CD4-positive, alpha-beta T cell treated with Interferon alpha-2 for 1 hour (primary cell): ENCODE measurements around the gene TMEM109.

Source experiments
- DNase-seq, 2 donors: peaks; one replicate each; pipeline ENCODE4 v3.0.0-alpha.2; 2020 to 2022

TMEM109 gene, protein sequence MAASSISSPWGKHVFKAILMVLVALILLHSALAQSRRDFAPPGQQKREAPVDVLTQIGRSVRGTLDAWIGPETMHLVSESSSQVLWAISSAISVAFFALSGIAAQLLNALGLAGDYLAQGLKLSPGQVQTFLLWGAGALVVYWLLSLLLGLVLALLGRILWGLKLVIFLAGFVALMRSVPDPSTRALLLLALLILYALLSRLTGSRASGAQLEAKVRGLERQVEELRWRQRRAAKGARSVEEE

DNA sequence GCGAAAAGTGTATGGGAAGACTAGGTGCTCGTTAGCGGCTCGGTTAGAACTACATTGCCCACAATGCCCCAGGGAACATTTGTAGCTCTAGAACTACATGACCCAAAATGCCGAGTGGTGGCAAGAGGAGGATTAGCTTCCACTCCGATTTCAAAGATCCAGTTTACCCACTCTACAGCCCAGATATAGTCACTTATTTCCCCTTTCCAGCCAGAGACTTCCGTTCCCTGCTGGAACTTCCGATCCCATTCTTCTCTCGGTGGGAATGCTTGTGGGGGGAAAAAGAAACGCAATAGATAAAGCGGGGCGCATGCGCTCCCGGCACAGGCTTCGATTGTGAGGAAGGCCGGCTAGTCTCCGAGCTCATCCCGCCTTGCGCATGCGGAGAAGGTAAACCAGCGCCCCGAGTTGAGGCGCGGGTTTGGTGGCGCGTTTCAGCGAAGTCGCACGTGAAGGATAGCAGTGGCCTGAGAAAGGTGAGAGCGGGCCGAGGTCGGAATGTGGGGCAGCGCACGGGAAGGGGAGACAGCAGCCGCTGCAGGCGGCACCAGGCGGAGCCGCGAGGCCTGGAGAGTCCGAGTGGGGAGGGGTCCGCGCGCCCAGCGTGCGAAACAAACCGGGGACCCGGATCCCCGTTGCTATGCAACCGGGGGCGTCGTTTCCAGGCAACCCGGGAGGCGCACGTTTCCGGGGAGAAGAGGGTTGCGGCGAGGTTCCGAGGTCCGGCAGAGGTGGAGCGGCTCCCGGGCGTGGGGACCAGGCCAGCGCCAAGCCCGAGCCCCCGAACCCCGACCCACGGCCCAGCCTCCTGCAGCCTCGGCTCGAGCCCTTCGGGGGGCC, at the start of gene TMEM109:
Gene TMEM109 (plus strand): TSS at position 366 of the 840 bp plus-strand sequence. CDS start 5,536 bp downstream, outside the sequence.
- peak; percentile 89 to 91 for DNase-seq

DNA sequence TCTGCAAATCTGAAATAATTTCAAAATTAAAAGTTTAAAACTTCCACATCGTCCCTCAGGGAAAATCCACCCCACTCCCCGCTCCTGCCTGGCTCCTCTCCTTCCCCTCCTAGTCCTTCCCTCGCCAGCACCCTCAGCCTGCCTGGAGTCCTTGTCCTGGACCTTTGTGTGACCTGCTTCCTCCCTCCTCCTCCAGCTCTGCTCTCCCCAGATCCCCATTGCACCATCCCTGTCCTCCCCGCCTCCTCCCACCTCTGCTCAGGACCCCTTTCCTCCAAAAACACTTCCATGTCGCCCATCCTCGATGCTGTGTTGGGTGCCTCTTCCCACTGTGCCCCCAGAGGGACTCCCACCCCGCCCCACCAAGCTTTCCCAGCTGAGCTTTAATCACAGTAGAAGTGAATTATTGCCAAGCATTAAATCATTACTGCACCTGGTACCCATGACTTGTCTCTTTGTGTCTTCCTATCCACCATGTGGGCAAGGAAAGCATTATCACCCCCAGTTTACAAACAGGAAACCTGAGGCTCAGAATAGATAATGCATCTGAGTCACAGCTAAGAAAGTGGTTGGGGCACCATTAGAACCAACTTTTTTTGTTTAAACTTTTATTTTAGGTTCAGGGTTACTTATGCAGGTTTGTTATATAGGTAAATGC, 49.0 kb upstream of the TMEM109 start:
- DNase-seq = no peak

DNA sequence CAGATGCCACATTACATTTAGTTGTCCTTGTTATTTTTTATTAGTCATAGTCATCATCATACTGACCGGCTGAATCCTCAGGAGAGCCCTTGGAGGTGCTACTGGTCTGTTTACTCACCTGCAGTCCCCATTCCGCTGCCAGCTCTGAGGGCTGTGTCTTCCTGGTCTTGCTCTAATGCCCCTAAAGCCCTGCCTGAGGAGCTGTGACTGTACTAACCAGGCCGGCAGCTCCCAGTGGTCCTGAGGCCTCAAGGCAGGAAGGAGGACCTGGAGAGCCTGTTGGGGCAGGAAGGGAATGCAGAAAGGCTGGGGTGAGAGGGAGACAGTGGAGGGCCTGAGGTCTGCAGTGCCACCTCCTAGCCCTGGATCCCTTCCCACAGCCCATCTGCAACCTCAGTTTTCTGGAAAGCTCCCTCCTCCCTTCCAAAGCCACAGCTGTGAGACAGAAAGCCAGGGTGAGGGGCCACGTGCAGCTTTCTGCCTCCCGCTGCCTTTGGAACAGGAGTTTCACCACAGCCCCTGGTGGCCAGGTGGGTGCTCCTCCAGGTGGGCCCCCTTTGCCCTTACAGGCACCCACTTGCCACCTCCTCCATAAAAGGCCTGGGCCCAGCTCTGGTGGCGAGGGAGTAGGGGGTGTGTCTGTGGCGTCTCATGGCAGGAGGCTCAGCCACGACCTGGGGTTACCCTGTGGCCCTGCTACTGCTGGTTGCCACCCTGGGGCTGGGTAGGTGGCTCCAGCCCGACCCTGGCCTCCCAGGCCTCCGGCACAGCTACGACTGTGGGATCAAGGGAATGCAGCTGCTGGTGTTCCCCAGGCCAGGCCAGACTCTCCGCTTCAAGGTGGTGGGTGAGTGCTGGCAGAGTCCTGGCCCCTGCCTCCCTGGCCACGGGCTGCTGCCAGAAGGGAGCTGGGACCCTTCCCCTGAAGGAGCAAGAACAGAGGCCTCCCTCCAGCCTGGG, 46.8 kb upstream of the TMEM109 start, which contains the start of gene ZP1:
Gene ZP1 (plus strand): TSS at position 632 of the 960 bp plus-strand sequence. CDS start 20 bp downstream, at position 652.
- no peak for DNase-seq

DNA sequence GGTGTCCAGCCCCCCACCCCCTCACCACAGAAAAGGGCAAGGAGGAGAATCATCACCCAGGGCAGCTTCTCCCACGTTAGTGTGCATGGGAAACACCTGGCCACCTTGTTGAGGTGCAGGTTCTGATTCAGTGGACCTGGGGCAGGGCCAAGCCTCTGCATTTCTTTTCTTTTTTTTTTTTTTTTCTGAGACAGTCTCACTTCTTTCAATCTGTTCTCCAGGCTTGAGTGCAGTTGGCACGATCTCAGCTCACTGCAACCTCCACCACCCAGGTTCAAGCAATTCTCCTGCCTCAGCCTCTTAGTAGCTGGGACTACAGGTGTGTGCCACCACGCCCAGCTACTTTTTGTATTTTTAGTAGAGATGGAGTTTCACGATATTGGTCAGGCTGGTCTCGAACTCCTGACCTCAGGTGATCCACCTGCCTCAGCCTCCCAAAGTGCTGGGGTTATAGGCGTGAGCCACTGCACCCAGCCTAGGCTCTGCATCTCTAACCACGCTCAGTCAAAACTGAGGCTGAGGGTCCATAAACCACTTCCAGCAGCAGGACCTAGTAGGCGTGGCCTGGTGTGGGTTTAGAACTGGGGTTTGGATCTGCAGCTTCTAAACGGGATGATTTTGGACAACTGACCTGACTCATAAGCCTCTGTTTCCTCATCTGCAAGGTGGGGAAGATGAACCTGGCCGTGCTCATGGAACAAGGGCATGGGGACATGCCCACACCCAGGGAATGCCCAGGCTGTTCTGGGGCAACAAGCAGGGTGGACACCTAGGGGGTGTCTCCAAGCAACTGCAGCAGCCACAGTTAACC, 45.9 kb upstream of the TMEM109 start:
- no peak for DNase-seq

DNA sequence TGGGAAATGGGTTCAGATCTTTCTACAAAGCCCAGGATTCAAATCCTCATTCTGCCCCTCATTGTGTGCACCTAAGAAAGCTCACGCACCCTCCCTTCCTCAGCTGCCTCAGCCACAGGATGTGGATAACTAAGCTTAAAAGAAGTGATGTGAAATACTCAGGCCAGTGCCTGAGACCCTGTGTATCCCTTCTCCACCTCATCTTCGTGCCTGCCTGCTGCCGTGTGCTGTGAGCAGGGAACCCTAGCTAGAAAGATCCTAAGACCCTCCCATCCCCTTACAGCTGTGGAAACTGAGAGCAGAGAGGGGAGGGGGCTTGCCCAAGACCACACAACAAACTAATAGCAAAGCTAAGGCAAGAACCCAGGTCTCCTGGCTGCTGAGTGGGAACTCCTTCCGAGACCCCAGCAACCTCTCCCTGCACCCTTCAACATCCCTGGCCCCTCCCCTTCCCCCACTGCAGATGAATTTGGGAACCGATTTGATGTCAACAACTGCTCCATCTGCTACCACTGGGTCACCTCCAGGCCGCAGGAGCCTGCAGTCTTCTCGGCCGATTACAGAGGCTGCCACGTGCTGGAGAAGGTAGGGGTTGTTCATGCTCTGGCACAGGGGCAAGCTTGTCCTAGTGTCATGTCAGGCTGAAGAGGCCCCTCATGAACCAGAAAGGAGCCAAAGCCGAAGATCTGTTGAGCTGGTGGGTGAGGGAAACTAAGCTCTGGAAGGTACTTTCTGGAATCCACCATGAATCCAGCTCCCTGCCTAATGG, 45.1 kb upstream of the TMEM109 start:
- no peak for DNase-seq

DNA sequence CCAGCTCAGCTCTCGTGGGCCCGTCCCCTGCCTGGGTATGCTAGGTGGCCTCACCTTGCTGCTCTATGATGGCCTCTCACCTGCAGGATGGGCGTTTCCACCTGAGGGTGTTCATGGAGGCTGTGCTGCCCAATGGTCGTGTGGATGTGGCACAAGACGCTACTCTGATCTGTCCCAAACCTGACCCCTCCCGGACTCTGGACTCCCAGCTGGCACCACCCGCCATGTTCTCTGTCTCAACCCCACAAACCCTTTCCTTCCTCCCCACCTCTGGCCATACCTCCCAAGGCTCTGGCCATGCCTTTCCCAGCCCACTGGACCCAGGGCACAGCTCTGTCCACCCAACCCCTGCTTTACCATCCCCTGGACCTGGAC, 44.5 kb upstream of the TMEM109 start:
- no peak for DNase-seq

DNA sequence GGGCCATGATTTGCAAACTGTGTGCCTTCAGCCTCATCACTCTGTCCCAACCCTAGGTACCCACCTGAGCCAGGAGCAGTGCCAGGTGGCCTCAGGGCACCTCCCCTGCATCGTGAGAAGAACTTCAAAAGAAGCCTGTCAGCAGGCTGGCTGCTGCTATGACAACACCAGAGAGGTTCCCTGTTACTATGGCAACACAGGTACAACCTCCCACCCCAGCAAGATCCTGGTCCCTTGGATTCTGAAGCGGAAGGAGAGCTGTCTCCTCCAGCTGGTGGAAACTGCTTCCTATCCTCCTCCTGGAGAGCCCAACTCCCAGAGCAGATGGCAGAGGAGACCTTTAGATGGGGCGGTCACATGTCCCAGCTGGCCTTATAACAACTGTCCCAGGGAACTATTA, 43.7 kb upstream of the TMEM109 start:
- DNase-seq = peak in 1 of 2 donors; percentile 25

DNA sequence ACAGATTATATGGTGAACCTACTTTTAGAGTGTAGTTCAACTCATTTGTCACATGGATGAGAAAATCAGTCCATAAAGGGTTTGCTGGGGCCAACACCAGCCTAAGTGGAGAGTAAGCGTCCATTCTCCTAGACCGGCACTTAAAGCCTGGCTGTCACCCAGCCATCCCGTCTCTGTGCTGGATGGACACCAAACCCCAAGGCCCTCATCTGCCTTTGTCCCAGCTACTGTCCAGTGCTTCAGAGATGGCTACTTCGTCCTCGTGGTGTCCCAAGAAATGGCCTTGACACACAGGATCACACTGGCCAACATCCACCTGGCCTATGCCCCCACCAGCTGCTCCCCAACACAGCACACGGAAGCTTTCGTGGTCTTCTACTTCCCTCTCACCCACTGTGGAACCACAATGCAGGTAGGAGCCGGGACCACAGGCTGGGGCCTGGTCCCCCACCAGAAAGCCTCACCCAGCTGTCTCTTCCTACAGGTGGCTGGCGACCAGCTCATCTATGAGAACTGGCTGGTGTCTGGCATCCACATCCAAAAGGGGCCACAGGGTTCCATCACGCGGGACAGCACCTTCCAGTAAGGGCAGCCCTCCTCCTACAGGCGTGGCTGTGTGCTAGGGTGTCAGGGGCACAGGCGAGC, 43.1 kb upstream of the TMEM109 start:
- DNase-seq = no peak

DNA sequence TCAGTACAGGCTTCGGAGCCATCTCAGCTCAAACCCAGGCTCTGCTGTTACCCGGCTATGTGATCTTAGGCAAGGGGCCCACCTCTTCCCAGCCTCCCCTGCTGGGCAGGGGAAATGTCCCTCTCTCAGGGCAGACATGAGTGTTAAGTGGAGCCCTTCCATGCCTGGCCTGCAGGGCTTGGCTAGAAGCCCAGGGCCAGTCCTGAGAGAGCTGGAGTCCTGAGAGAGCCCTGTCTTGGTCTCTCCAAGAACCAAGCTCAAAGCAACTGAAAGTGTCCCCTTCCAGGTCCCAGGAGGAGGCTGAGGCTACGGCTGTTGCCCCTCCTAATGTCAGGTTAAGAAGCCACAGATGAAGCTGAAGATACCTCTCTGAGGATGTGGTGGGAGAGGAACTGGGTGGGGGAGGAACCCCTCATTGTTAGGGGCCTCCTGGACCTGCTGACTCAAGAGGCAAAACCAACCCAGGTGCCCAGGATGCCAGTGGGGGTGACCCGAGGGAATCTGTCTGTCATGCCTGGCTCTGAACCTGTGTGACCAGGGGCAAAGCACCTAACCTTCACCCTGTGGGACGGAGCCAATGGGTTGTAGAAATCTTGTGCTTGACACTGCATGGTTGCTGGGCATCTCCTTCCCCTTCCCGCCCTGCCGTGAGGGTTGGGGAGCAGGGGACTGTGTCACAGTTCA, 42.4 kb upstream of the TMEM109 start:
- peak in 1 of 2 donors; percentile 11 for DNase-seq

DNA sequence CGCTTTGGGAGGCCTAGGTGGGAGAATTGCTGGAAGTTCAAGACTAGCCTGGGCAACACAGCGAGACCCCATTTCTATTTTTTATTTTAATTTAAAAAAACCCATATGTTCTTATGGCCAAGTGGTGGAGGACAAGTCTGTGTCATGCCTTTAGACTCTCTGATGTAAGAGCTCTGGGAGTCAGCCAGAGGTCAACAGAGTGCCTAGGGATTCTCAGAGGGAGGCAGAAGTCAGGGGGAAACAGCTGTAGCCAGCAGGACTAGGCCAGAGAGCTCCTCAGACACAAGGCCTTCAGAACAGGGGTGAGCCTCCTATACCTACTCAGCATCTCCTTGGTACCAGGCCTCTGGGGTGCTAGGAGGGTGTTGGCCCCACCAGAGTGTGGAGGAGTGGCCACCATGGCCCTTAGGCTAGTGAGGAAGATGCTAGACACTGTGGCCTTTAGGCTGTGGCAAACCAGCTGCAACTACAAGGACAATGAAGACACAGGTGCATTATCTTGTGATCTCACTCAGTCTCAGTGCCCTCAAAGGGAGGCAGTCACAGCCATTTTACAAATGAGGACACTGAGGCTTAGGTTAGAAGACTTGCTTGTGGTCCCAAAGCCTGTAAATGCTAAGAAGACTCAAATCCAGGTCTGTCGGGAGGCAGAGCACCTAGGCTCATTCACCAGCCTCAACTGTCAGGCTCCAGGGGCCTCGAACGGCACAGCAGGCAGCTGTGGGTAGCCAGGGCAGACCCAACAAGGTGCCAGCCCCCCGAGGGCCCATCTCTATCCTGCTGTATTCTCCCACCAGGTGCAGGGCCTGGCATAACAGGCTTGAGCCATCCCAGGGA, 41.6 kb upstream of the TMEM109 start:
- no peak for DNase-seq

DNA sequence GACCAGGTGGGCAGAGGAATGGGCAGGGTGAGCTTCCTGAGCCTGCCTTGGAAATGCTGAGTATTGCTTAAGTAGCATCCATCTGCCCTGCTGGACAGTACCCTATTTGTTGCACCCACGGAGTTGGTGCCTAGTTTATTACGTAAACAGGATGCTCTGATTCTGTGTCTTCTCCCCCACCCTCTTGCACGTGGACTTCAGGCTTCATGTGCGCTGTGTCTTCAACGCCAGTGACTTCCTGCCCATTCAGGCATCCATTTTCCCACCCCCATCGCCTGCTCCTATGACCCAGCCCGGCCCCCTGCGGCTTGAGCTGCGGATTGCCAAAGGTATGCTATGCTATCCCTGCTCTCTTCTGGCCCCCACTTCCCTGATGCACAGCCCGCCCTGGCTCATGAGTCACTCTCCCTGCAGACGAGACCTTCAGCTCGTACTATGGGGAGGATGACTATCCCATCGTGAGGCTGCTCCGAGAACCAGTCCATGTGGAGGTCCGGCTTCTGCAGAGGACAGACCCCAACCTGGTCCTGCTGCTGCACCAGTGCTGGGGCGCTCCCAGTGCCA, 40.9 kb upstream of the TMEM109 start:
- no peak for DNase-seq

DNA sequence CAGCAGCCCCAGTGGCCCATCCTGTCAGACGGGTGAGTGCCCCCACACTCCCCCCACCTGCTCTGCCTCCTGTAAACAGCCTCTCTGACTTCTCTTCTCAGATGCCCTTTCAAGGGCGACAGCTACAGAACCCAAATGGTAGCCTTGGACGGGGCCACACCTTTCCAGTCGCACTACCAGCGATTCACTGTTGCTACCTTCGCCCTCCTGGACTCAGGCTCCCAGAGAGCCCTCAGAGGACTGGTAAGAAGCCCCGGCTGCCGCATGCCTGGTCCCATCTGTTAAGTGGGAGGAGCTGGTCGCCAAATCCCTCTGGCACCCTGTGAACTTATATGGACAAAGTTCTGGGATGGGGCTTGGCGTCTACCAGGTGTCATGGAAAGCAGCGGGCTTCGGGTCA, 40.4 kb upstream of the TMEM109 start:
- no peak for DNase-seq

DNA sequence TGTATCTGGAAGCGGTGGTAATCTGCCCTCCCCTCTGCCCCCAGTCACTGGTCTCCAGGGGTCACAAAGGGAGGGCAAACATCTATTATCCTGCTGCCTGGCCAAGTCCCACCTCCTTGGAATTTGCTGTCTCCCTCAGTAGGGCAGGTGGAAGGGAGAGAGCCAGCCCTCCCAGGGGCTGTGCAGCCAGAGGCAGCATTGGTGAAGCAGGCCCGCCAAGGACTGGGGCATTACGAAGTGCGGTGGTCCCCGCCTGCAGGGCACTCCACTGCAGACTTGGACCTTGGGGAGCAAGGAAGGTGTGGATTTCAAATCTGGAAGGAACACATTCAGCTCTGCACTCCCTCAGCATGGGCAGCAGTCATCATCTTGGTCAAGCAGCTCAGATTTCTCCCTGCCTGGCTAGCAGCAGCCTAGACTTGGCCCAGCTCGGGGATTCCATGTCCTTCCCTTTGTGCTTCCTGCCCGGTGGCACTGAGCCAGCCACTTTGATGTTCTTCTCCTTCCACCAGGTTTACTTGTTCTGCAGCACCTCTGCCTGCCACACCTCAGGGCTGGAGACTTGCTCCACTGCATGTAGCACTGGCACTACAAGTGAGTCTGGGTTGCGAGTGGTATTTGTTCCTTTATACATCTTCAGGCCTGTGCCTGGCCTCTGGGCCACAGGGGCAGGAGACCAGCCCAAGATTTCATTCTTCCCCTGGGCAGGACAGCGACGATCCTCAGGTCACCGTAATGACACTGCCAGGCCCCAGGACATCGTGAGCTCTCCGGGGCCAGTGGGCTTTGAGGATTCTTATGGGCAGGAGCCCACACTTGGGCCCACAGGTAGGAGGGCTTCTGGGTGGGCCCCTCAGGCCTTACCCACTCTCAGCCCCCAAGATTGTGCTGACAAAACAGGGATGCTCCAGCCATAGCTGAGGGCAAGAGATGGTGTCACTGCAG, 39.3 kb upstream of the TMEM109 start:
- DNase-seq = no peak

DNA sequence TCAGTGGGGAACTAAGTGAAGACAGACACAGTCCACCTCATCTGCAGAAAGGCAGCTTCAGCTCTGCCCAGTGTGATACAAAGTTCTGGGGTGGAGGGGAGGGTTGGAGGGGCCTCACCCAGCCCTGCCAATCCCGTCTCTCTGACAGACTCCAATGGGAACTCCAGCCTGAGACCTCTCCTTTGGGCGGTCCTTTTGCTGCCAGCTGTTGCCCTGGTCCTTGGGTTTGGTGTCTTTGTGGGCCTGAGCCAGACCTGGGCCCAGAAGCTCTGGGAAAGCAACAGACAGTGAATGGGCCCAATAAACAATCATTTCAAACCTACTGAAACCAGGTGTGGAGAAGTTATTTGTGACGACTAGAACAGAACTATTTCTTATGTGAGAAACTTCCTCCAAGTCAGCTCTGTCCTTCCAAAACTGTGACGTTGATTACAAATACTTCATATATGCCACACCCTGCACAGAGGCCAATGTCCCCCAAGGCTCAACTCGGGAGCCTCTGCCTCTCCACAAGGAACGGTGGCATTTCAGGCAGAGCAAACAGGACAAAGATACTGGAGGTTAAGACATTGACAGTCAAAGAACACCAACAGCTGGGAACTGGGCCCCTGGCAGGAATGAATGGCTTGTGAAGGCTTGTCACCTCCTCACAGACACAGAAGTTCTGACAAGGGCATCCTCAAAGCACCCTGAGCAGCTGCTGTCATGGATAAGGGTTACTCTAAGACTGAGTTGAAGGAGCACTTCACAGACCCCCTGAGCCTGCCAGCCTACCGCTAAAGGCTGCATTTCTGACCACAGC, 38.4 kb upstream of the TMEM109 start:
- no peak for DNase-seq

DNA sequence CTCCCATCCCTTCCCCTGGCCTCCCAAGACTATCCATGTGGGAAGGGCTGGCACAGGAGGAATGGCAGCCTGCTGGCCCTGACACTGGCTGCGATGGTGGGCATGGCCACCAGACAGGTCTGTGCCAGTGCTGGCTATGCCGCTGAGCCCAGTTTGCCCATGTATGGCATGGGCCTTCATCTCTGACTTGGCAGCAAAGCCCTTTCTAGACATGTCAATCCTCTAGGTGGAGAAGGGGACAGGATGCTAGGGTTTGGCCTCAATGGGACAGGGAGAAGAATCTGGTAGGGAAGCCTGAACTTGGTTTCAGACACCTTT, 37.8 kb upstream of the TMEM109 start:
- DNase-seq = no peak
